GM12873 (cell line): ENCODE measurements around the gene SLC39A13.

Experiments
- CTCF ChIP-seq: IDR thresholded peaks from 2 replicates; pipeline ENCODE4 v1.5.1; 2012; ENCODE audit warnings: low read depth, mild to moderate bottlenecking, moderate library complexity, low read length, control low read depth; ENCODE audit not compliant: insufficient read depth; ENCODE audit errors: missing control alignments

SLC39A13 gene

DNA sequence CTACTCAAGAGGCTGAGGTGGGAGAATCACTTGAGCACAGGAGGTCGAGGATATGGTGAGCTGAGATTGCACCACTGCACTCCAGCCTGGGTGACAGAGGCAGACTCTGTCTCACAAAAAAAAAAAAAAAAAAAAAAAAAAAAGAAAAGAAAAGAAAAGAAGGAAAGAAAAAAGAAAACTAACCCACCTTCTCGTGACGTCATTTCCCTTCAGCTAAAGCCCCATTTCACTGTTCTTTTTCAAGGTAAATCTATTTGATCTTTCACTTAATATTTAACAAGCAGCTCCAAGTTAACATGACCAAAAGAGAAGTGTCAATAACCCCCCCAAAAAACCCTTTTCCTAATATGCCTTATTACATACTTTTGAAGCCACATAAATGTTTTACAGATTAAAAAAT lies 35.4 kb downstream of the SLC39A13 start:
- TF ChIP-seq CTCF = no peak

DNA sequence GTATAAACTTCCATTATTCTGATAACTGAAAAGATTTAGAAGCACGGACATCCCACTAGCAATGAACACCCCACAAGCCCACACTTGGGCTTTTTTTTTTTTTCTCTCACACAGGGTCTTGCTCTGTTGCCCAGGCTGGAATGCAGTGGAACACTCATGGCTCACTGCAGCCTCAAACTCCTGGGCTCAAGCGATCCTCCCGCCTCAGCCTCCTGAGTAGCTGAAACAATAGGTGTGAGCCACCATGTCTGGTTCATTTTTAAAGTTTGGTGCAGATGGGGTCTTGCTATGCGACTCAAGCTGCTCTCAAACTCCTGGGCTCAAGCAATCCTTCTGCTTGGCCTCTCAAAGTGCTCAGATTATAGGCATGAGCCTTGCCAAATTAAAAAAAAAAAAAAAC lies 37.5 kb downstream of the SLC39A13 start:
- no peak for TF ChIP-seq CTCF

DNA sequence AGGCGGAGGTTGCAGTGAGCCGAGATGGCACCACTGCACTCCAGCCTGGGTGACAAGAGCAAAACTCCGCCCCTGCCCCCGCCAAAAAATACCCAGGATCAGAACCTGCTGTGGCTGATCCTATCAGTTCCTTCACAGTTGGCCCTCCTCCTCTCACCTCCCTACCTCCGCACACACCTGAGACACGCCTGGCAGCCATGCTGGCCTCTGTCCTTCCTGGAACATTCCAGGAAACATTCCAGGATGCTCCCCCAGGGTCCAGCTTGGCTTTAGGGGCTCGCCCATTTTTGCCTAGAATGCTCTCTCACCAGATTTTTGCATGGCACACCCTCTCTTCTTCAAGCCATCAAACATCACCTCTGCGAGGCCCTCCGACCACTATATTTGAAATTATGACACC lies 38.4 kb downstream of the SLC39A13 start:
- TF ChIP-seq CTCF = no peak

DNA sequence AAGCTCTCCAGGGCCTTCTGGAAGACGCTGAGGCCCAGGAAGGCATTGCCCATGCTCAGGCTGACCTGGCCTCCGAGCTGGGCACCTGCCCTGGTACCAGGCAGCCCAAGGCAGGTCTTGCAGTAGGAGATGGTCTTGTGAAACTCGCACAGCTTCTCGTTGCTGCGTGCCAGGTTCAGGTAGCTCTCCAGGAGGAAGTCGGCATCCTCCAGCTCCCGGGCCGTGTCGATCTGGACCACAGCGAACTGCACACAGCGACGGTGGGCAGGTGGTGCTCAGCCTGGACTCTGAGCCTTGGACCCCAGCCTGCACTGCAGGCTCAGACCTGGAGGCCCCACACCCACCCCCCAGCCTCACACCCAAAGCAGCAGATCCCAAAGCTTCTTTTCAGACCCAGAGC lies 39.5 kb downstream of the SLC39A13 start:
- no peak for TF ChIP-seq CTCF

- TF ChIP-seq CTCF = no peak
Observed at GRCh38 chr11:47448566-47449427, 40.4 kb downstream of the SLC39A13 start, which contains the start of gene RAPSN. Gene RAPSN, minus strand, starts transcription at chr11:47449136. Its CDS starts 172 bp downstream, at chr11:47448964.

DNA sequence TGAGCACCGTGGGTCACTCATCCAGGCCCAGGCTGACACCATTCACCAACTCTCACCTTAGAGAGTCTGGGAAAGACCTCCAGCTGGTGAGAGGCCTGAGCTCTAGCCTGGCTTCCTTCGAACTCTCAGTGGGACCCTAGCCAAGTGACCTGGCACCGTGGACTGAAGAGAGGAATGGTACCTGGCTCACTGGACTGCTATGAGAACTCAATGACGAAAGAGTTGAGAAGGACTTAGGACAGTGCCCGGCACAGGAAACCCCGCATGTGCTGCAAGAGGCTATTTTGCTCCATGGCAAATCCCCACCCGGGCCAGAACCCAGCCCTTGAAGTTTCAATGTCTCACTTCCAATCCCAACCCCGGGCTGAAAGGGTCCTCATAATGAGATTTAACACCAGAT lies 41.2 kb downstream of the SLC39A13 start:
- no peak for TF ChIP-seq CTCF

GRCh38 chr11:47451436-47451835 lies 43.0 kb downstream of the SLC39A13 start:
- TF ChIP-seq CTCF = no peak
